ENCODE results near the gene SCN4A. TPM values are rescaled to one million over a fixed set of nuclear protein-coding genes. Genes with fewer than 3 reads are reported as not detected.

SCN4A gene
- total RNA-seq, 1 donor from 2014 or later, result 0.18 TPM

DNA sequence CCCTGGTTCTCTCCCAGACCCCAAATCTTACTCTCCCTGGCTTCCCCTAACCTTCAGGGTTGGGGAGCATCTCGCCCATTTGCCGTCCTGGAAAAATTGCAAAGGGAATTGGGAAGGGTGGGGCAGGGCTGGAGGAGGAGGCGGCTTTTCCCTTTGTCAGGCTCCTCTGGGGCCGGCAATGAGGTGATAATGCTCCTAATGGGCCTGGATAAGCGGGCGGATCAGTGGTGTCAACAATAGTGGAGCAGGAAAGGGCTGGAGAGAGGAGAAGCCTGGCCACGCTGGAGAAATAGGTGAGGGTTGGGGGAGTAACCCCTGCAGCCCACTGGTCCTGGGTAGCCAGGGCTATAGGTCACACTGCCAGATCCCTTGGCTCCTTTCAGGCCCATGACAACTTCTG is 12.3 kb downstream of the SCN4A start:
- TF ChIP-seq, protein P1, sequence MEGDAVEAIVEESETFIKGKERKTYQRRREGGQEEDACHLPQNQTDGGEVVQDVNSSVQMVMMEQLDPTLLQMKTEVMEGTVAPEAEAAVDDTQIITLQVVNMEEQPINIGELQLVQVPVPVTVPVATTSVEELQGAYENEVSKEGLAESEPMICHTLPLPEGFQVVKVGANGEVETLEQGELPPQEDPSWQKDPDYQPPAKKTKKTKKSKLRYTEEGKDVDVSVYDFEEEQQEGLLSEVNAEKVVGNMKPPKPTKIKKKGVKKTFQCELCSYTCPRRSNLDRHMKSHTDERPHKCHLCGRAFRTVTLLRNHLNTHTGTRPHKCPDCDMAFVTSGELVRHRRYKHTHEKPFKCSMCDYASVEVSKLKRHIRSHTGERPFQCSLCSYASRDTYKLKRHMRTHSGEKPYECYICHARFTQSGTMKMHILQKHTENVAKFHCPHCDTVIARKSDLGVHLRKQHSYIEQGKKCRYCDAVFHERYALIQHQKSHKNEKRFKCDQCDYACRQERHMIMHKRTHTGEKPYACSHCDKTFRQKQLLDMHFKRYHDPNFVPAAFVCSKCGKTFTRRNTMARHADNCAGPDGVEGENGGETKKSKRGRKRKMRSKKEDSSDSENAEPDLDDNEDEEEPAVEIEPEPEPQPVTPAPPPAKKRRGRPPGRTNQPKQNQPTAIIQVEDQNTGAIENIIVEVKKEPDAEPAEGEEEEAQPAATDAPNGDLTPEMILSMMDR (IDR thresholded peaks at IDR 0.05), result no peak
- peaks cover 5% of the 10 kb centered on the region for H3K4me1 ChIP-seq
- no peak overlapping the region for H3K4me3 ChIP-seq
- no peaks in the 10 kb centered on the region for H3K27me3 ChIP-seq (ENCODE audit: low read depth)
- H3K27ac ChIP-seq, result no peak overlapping the region
- DNase-seq (no peak), ATAC-seq (no peak)
- intact Hi-C loops (cut with DNase I), result no loop called here
- no peaks in the 10 kb centered on the region for H3K36me3 ChIP-seq
- H3K9me3 ChIP-seq, result no peaks in the 10 kb centered on the region

GRCh38 chr17:63960006-63960405 is 12.7 kb downstream of the SCN4A start:
- DNase-seq (no peak), ATAC-seq (no peak)
- TF ChIP-seq, protein P1 (IDR thresholded peaks at IDR 0.05), result no peak
- peaks cover 5% of the 10 kb centered on the region for H3K4me1 ChIP-seq
- H3K36me3 ChIP-seq, result no peaks in the 10 kb centered on the region
- H3K27ac ChIP-seq, result no peak overlapping the region
- no peak overlapping the region for H3K4me3 ChIP-seq
- no peaks in the 10 kb centered on the region for H3K9me3 ChIP-seq
- no peaks in the 10 kb centered on the region for H3K27me3 ChIP-seq (ENCODE audit: low read depth)
- intact Hi-C loops (cut with DNase I), result no loop called here

DNA sequence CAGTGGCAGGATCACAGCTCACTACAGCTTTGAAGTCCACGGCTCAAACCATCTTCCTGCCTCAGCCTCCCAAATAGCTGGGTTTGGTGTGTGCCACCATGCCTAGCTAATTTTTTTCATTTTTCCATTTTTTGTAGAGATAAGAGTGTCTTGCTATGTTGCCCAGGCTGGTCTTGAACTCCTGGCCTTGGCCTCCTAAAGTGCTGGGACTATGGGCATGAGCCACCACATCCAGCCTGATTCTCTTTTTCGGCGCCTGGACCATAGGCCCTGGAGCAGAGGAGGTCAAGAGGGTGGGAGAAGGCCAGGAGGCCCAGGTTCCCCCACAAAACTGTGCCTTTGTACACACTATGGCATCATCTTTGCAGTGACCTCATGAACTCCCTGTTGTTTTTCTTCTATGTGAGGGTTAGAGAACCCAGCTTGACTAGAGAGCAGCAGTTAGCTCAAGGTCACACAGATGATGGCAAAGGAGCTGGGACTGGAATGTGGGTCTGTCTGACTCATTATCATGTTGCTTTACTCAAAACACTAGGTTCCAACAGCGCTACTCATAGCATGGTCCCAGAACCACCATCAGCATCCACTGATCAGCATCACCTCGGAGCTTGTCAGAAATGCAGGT is 16.3 kb downstream of the SCN4A start:
- Histone ChIP-seq H3K27me3 (ENCODE audit: low read depth) (no peaks in the 10 kb centered on the region), H3K4me1 (no peaks in the 10 kb centered on the region), H3K27ac (no peak overlapping the region), H3K36me3 (no peaks in the 10 kb centered on the region), H3K4me3 (no peak overlapping the region), H3K9me3 (no peaks in the 10 kb centered on the region)
- no peak for DNase-seq
- intact Hi-C loops (cut with DNase I), result no loop called here
- no peak for ATAC-seq
- TF ChIP-seq, protein P1 (IDR thresholded peaks at IDR 0.05), result no peak

GRCh38 chr17:63955791-63956190 is 16.9 kb downstream of the SCN4A start:
- Histone ChIP-seq H3K27ac (no peak overlapping the region), H3K27me3 (ENCODE audit: low read depth) (no peaks in the 10 kb centered on the region), H3K9me3 (no peaks in the 10 kb centered on the region), H3K4me1 (no peaks in the 10 kb centered on the region), H3K4me3 (no peak overlapping the region), H3K36me3 (no peaks in the 10 kb centered on the region)
- intact Hi-C loops (cut with DNase I), result no loop called here
- DNase-seq (no peak), ATAC-seq (no peak)
- TF ChIP-seq, protein P1 (IDR thresholded peaks at IDR 0.05), result no peak

- Histone ChIP-seq H3K4me1 (no peaks in the 10 kb centered on the region), H3K27ac (no peak overlapping the region), H3K36me3 (no peaks in the 10 kb centered on the region), H3K27me3 (ENCODE audit: low read depth) (no peaks in the 10 kb centered on the region), H3K9me3 (no peaks in the 10 kb centered on the region), H3K4me3 (no peak overlapping the region)
- intact Hi-C loops (cut with DNase I), result no loop called here
- DNase-seq, result no peak
- ATAC-seq, result no peak
- TF ChIP-seq, protein P1 (IDR thresholded peaks at IDR 0.05), result no peak
Observed at GRCh38 chr17:63955232-63955631, 17.5 kb downstream of the SCN4A start.

All from lower lobe of right lung (tissue), 2 donors.